IMR-90 (cell line): ENCODE measurements around the gene CD55.

ENCODE experiments used
- CTCF ChIP-seq: conservative IDR thresholded peaks from 2 replicates; pipeline ENCODE4 v1.5.1; 2012; ENCODE audit warnings: mild to moderate bottlenecking, low read depth, low read length, improper control_type of control experiment
- MXI1 ChIP-seq: IDR thresholded peaks from 2 replicates; pipeline ENCODE4 v1.6.1; 2012; ENCODE audit warnings: low read depth, mild to moderate bottlenecking, low read length, moderate library complexity, borderline replicate concordance
- SMC3 ChIP-seq: fragments of 150-350 bp; IDR thresholded peaks from 2 replicates; pipeline ENCODE4 v1.6.1; 2016; ENCODE audit warnings: low read depth, mild to moderate bottlenecking, antibody characterized with exemption, low read length, moderate library complexity

- TF ChIP-seq CTCF (no peak), MXI1 (no peak), SMC3 (no peak)
Measured at GRCh38 chr1:207363871-207364270, 42.4 kb downstream of the CD55 start.
